Left colon (tissue), 2 donors: ENCODE results near the gene COL5A1. TPM values are rescaled to one million over a fixed set of nuclear protein-coding genes. Genes with fewer than 3 reads are reported as not detected.
A peak's percentile ranks its signal among the peaks of the same experiment; 100 is the strongest.
"Not testable (repeated sequence)": the region's sequence is repeated elsewhere in the genome, so short reads cannot be mapped to it uniquely, and the experiment has no call there.

Experiments
- ATAC-seq: fragments of 200-7000 bp; cut with Tn5 transposase; one replicate; pipeline ENCODE4 v1.9.1; 2020; ENCODE audit warnings: mild to moderate bottlenecking, moderate library complexity
- DNase-seq, 2 donors: peaks; one replicate each; pipeline ENCODE4 v3.0.0-alpha.2; 2020
- intact Hi-C, 2 donors: fragments of 100-400 bp; cut with DNase I in 1 of 2; cut with micrococcal nuclease in 1 of 2; formaldehyde crosslinking; loops; one replicate each; pipeline versions ENCODE4 v1.11.2 to v1.14.0; 2022; cut with DNase I, micrococcal nuclease
- total RNA-seq, 2 donors: library from RNA; stranded (reverse); fragmentation: NEBNext Ultra II Directional; extraction: Animal tissue kit (Norgen Biotek cat#: 25700); gene quantifications; one replicate each; pipeline ENCODE4 v1.2.1, GENCODE V29; 2021
- donor health status: DM: no; HTN: no; CAD: no.
- donor health status: DM: yes; HTN: yes; CAD: no.

COL5A1 gene
- total RNA-seq, 2 donors from 2014 or later, result 5.3 to 17.8 TPM

DNA sequence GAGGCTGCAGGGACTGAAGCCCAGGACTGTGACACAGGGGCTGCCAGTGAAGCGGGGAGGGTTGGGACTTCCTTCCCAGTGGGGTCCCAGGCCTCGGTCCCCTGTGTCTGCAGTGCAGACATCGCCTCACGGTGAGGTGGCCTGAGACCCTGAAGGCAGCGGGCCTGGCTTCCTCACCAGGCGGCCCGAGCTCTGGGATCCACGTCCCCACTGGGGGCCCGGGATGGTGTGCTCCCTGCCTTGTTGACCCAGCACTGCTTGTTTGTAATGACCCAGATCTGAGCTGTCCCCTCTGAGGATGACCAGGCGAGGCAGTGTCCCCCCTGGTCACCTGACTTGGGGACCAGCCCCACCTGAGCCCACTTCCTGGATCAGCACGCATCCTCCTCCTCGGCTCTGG is 53.1 kb downstream of the COL5A1 start:
- intact Hi-C loops, result no loop called here
- no peak for ATAC-seq
- DNase-seq, result no peak

DNA sequence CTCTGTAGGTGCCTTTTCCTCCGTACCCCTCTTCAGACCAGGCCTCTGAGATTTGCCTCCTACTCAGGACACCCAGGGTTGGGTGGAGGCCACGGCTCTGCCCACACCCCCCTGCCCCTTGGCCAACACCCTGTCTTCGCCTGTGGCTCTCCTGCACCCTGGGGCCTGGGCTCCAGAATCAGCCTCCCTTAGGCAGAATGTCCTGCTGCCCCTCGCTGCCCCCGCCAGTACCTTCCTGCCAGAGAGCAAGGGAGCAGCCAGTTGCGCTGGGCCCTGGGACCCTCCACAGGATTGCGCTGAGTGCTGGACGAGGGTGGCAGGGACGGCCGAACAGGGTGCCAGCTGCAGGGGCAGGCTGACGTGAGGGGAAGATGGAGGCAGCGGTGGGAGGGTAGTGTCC is 53.5 kb downstream of the COL5A1 start:
- DNase-seq (no peak), ATAC-seq (no peak)
- intact Hi-C loops, result no loop called here

DNA sequence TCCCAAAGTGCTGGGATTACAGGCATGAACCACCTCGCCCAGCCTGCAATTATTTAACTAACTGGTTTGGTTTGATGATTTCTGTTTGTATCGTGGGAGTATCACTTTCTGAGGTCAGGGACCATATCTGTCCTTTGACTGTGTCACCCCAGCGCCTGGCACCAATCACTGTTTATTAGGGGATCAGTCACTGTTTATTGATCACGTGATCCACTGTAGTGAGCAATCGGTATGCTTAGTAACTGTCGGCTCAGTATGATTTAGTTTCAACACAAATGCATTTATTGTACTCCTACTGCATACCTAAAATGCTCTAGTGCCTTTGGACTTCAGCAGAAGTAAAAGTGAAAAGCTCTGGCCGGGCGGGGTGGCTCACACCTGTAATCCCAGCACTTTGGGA is 54.8 kb downstream of the COL5A1 start:
- ATAC-seq, result no peak
- intact Hi-C loops, result no loop called here
- DNase-seq, result no peak

DNA sequence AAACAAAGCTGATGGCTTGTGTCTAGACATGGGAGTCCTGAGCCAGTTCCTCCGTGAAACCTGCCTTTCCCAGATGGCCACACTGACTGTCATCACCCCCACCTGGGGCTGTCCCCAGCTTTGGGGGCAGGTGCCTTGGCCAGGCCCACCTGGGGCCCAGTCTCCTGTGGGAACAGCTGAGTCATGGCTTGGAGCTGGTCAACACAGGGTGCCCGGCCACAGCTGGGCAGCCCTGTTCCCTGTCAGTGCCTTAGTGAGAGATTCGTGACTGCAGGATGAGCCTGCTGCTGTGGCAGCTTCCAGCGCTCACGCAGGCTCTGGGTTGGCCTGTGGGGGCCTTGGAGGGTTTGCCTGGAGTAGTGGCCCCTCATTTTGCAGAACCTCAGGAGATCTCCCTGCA is 56.5 kb downstream of the COL5A1 start:
- DNase-seq (no peak), ATAC-seq (no peak)
- intact Hi-C loops, result no loop called here

GRCh38 chr9:134698587-134699342 is 57.2 kb downstream of the COL5A1 start:
- peak; percentile 75 for ATAC-seq
- intact Hi-C loops, result no loop called here
- peak in 1 of 2 donors; percentile 61 for DNase-seq

DNA sequence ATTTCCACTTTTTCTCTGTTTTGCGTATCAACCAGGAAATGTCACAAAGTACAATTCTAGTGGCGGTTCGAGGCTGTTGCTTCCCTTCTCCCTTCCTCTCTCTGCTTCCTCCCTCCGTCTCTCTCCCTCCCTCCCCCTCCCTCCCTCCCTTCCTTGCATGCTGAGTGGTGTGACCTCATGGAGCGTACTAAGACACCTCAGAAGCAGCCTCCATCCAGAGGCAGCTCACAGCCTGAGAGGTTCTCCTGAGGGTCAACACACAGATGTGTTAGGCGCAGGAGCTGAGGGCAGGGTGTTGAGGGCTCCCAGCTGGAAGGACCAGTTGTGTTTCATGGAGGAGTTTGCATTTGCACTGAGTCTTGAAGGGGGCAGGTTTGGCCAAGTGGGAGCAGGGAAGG is 57.7 kb downstream of the COL5A1 start:
- intact Hi-C loops, result no loop called here
- ATAC-seq (no peak), DNase-seq (no peak)

- no peak for ATAC-seq
- DNase-seq, result no peak
- intact Hi-C loops, result loop anchor here in 1 of 2 donors (5.0 kb wide), 1 partner anchor 37 kb away; no protein-coding TSS in a partner anchor
These were observed 59.2 kb downstream of the COL5A1 start for GRCh38 chr9:134700636-134701350.

DNA sequence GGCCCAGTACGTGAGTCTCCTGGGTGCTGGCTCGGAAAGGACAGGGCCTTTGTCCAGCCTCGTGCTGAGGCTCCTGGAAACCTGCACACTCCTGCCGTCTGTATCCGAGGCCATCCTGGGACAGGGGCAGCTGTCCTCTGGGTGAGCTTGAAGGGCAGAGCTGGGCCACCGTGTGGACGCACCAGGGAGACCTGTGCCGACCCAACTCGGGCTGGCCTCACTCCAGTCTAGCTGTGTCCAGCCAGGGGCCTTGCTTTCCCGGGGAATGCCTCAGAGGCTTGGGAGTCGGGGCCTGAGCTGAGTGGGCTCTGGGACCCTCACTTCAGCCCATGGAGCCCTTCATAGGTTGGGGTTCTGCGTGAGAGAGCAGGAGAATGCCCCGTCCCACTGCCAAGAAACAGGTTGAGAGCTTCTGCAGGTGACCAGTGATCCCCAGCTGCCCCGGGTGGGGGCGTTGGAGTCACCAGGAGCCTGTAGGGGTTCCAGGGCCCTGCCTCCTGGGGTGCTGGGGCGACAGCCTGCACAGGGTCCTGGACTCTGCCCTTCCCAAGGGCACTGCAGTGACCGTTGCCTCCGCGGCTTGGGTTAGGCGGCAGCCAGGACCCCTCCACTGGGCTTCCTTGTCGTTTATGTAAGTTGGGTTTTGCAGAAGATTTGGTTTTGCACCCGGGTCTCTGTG is 60.1 kb downstream of the COL5A1 start:
- DNase-seq (no peak), ATAC-seq (no peak)
- intact Hi-C loops, result loop anchor here in 1 of 2 donors (5.0 kb wide), 1 partner anchor 36 kb away; no protein-coding TSS in a partner anchor

DNA sequence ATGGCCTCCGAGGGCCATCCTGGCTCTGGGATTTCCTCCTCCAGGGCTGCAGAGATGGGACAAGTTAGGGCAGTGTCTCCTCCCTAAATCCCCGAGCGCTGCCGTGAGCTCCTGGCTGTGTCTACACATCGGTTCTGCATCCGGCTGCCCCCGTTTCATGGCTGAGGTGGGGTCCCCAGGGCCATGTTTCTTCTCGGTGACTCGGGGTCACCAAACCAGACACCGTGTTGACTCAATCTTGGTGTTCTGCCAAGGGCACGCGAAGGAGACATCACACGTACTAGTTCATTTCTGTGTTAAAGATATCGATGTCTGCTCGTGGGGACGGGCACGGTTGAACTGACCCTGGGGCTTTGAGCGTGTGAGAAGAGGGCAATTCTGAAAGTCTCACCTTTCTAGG is 60.7 kb downstream of the COL5A1 start:
- no peak for ATAC-seq
- DNase-seq, result no peak
- intact Hi-C loops, result loop anchor here in 1 of 2 donors (5.0 kb wide), 1 partner anchor 35 kb away; no protein-coding TSS in a partner anchor

- ATAC-seq, DNase-seq: not testable (repeated sequence)
- intact Hi-C loops, result loop anchor here in 1 of 2 donors (5.0 kb wide), 1 partner anchor 34 kb away; no protein-coding TSS in a partner anchor
These were observed 62.1 kb downstream of the COL5A1 start for GRCh38 chr9:134703730-134704114.

- ATAC-seq, result no peak
- intact Hi-C loops, result loop anchor here in 1 of 2 donors (5.0 kb wide), 1 partner anchor 33 kb away; no protein-coding TSS in a partner anchor
These were observed 62.9 kb downstream of the COL5A1 start for GRCh38 chr9:134704498-134704897.

DNA sequence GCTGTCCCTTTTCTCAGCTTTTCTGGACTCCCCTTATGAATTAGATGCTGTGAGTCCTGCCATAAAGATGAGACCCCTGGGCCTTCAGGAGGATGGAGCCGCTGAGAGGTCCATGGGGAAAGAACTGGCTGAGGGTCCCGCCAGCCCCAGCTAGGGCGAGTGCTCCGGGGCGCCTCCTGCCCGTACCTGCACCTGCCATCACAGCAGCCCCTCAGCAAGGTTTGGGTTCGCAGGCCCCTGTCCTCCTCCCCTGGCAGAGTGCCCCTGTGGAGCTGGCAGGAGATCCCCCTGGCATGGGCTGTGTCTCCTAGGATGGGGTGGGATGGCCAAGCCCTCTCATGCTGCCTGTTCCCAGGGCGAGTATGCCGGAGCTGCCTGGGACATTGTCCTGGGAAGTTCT is 64.2 kb downstream of the COL5A1 start:
- ATAC-seq, result no peak
- no peak for DNase-seq
- intact Hi-C loops, result no loop called here

More at GRCh38 chr9:134704498-134704897, 62.9 kb downstream of the COL5A1 start:
- no peak for DNase-seq

DNA sequence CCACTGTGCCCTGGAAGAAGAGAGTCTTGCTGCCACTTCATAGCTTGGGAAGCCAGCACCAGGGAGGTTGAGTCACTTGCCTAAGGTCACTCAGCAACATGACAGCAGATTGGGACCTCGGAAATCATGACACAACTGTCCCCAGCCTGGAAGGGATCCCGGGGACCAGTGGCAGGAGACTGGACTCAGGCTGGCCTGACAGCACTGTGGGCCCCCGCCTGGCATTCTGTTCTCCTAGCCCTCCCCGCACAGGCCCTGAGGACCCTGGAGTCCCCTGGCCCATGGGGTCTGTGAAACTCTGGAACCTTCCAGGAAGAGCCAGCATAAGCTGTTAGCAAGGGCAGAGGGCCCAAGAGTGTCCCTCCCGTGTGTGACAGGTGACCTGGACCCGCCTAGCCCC is 64.9 kb downstream of the COL5A1 start:
- ATAC-seq, result no peak

GRCh38 chr9:134707031-134707680 is 65.6 kb downstream of the COL5A1 start:
- DNase-seq (peak; percentile 67 to 83), ATAC-seq (peak; percentile 45)
- intact Hi-C loops, result no loop called here

More for the DNA sequence above, 64.9 kb downstream of the COL5A1 start:
- no peak for DNase-seq
- intact Hi-C loops, result no loop called here

- ATAC-seq (no peak), DNase-seq (no peak)
- intact Hi-C loops, result no loop called here
These were observed 66.4 kb downstream of the COL5A1 start for GRCh38 chr9:134707731-134708671.

DNA sequence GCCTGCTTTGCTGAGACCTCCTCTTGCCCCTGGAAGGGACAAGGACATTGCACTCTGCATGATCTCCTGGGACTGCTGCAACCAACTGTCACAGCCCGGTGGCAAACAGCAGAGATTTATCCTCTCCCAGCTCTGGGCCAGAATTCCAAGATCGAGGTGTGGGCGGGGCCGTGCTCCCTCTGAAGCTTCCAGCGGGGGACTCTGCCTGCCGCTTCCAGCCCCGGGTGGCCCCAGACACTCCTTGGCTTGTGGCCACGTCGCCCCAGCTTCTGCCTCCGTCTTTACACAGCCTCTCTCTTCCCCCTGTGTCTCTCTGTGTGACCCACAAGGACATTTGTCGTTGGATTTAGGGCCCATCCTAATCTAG is 67.1 kb downstream of the COL5A1 start:
- no peak for DNase-seq
- no peak for ATAC-seq
- intact Hi-C loops, result no loop called here

DNA sequence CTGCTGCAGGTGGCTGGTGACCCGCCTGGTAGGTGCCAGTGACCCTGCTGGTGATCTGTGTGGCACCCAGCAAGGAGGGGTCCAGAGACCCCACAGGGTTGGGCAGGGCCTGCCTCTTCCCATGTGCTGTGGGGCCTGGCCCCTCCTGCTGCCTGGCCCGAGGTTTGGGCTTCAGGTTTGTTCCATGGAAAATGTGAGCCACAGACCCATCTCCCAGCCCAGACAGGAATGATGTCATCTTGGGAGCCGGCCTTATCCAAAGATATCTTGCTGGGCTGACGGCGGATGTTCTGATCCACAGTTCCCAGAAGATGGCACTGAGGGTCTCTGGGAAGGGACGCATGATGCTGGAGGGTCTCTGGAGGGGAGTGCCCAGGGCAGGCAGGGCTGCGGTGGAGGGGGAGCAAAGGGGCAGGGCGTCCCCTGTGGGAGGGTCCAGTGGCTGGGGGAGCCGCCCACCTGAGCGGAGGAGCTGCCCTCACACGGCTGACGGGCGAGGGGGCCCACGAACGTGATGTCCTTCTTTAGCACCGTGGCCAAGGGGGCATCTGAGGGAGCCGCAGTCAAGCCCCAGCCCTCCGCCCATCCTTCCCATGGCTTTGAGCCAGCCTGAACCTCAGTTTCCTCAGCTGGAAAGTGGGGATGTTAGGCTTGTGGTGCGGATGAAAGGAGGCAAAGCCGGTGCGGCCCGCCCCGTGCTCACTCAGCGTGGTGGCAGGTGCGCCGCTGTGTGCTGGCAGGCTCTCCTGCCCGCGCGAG is 68.1 kb downstream of the COL5A1 start:
- DNase-seq, result no peak
- intact Hi-C loops, result no loop called here
- no peak for ATAC-seq

DNA sequence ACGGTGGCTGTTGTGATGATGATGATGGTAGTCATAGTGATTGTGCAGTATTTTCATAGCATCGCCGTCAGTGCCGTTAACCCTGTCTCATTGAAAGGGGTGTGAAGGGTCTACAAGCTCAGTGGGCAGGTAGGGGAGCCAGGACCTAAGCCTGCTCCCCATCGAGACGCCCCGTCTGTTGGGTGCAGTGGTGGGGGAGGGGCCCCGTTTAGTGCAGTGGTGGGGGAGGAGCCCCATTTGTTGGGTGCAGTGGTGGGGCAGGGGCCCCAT is 68.6 kb downstream of the COL5A1 start:
- intact Hi-C loops, result no loop called here
- no peak for ATAC-seq
- no peak for DNase-seq
